H1 (cell line): ENCODE measurements around the gene SLC35E3. TPM values are rescaled to one million over a fixed set of nuclear protein-coding genes. Genes with fewer than 3 reads are reported as not detected.

Source experiments
- CTCF ChIA-PET: fragments of 300-600 bp; sonication (Branson Sonifier 250); formaldehyde crosslinking; loops from one replicate; lab custom pipeline; 2021; ENCODE audit not compliant: partially characterized antibody; lab: Charles Lee
- POLR2A ChIA-PET: fragments of 300-600 bp; sonication (Branson Sonifier 250); formaldehyde crosslinking; loops from one replicate; lab custom pipeline; 2021; ENCODE audit warnings: inconsistent platforms; ENCODE audit not compliant: partially characterized antibody; lab: Charles Lee
- DNase-seq, 2 experiments: peaks; one replicate each; pipeline versions ENCODE4 v3.0.0 to v3.0.0-alpha.2; 2010 to 2022; ENCODE audit warnings: low spot score in 2 of 2, low read depth in 1 of 2, mixed read lengths in 1 of 2
- FAIRE-seq: peaks from 2 replicates; lab custom pipeline; 2011; peaks lifted over from hg19 to GRCh38; lab: Jason Lieb, UNC
- H2AFZ ChIP-seq: 2 replicates; pipeline ENCODE4 v1.8.1; 2012; ENCODE audit warnings: low read length, inconsistent platforms
- H2AK5ac ChIP-seq: 2 replicates; pipeline ENCODE4 v1.6.1; 2013; ENCODE audit warnings: low read depth, low read length
- H2BK120ac ChIP-seq: replicated peaks from 2 replicates; pipeline ENCODE3; 2013; ENCODE audit warnings: low read depth, low read length, inconsistent platforms
- H2BK12ac ChIP-seq: 2 replicates; pipeline ENCODE4 v1.6.1; 2013; ENCODE audit warnings: low read depth, low read length
- H2BK15ac ChIP-seq: 2 replicates; pipeline ENCODE4 v1.6.1; 2013; ENCODE audit warnings: low read length
- H2BK20ac ChIP-seq: 2 replicates; pipeline ENCODE4 v1.6.1; 2013; ENCODE audit warnings: low read length
- H2BK5ac ChIP-seq: 2 replicates; pipeline ENCODE4 v1.6.1; 2013; ENCODE audit warnings: low read depth, low read length
- H3K14ac ChIP-seq: 2 replicates; pipeline ENCODE4 v1.6.1; 2013; ENCODE audit warnings: inconsistent platforms; ENCODE audit not compliant: insufficient read length
- H3K18ac ChIP-seq: 2 replicates; pipeline ENCODE4 v1.6.1; 2013; ENCODE audit warnings: low read length; ENCODE audit errors: extremely low read depth
- H3K23ac ChIP-seq: 2 replicates; pipeline ENCODE4 v1.6.1; 2013; ENCODE audit warnings: inconsistent platforms; ENCODE audit not compliant: insufficient read length
- H3K23me2 ChIP-seq: 2 replicates; pipeline ENCODE4 v1.6.1; 2013; ENCODE audit warnings: low read depth, low read length
- H3K27ac ChIP-seq: 2 replicates; pipeline ENCODE4 v1.6.1; 2011; ENCODE audit warnings: low read depth, low read length, inconsistent platforms
- H3K27me3 ChIP-seq, 4 experiments: replicated peaks in 1 of 4; 1 replicate in 1 of 4; 2 replicates in 3 of 4; pipeline versions ENCODE4 v1.6.1 to v1.8.1; 2011 to 2013; ENCODE audit warnings: low read length in 3 of 4, mild to moderate bottlenecking in 3 of 4, inconsistent platforms in 2 of 4, mixed read lengths in 2 of 4, moderate library complexity in 1 of 4; ENCODE audit not compliant: control insufficient read depth in 3 of 4, insufficient read depth in 3 of 4; ENCODE audit errors: extremely low read depth in 1 of 4
- H3K36me3 ChIP-seq, 4 experiments: 2 replicates each; pipeline versions ENCODE4 v1.6.1 to v1.8.1; 2011 to 2013; ENCODE audit warnings: mild to moderate bottlenecking in 4 of 4, low read length in 3 of 4, moderate library complexity in 2 of 4, control low read depth in 1 of 4, inconsistent platforms in 1 of 4; ENCODE audit not compliant: insufficient read depth in 4 of 4, control insufficient read depth in 2 of 4
- H3K4ac ChIP-seq: replicated peaks from 2 replicates; pipeline ENCODE3; 2013; ENCODE audit warnings: low read length, low read depth, mixed read lengths, inconsistent platforms; ENCODE audit not compliant: insufficient read length
- H3K4me1 ChIP-seq, 4 experiments: replicated peaks in 1 of 4; 1 replicate in 1 of 4; 2 replicates in 3 of 4; pipeline versions ENCODE4 v1.6.1 to v1.8.1; 2011 to 2013; ENCODE audit warnings: low read length in 3 of 4, inconsistent platforms in 2 of 4, mixed read lengths in 1 of 4; ENCODE audit not compliant: insufficient read depth in 4 of 4, control insufficient read depth in 3 of 4
- H3K4me2 ChIP-seq, 2 experiments: 2 replicates each; pipeline versions ENCODE4 v1.6.1 to v1.8.1; 2011 to 2013; ENCODE audit warnings: low read depth in 2 of 2, low read length in 2 of 2, control low read depth in 1 of 2, inconsistent platforms in 1 of 2, mild to moderate bottlenecking in 1 of 2; ENCODE audit not compliant: insufficient read depth in 1 of 2
- H3K4me3 ChIP-seq, 4 experiments: fragments of 200-600, 300-600 bp in 1 of 4; sonication (generic), shearing (Covaris generic), sonication (Bioruptor Twin) in 1 of 4; 2 replicates each; pipeline versions ENCODE4 v1.5.1 to v1.8.1; 2011 to 2016; ENCODE audit warnings: low read length in 4 of 4, low read depth in 3 of 4, control low read depth in 2 of 4, inconsistent platforms in 2 of 4, mild to moderate bottlenecking in 2 of 4, mixed read lengths in 1 of 4, moderate library complexity in 1 of 4; ENCODE audit not compliant: insufficient read depth in 2 of 4; ENCODE audit errors: extremely low read depth in 1 of 4
- H3K56ac ChIP-seq: replicated peaks from 2 replicates; pipeline ENCODE3; 2013; ENCODE audit warnings: low read depth, mild to moderate bottlenecking, mixed read lengths, low read length, inconsistent platforms; ENCODE audit not compliant: insufficient read length
- H3K79me1 ChIP-seq: 2 replicates; pipeline ENCODE4 v1.6.1; 2013; ENCODE audit warnings: low read depth, low read length, control low read depth
- H3K79me2 ChIP-seq, 2 experiments: 2 replicates each; pipeline versions ENCODE4 v1.6.1 to v1.8.1; 2012 to 2013; ENCODE audit warnings: low read length in 2 of 2, mild to moderate bottlenecking in 2 of 2, inconsistent platforms in 1 of 2; ENCODE audit not compliant: insufficient read depth in 2 of 2, control insufficient read depth in 1 of 2
- H3K9ac ChIP-seq, 4 experiments: replicated peaks in 1 of 4; 1 replicate in 1 of 4; 2 replicates in 3 of 4; pipeline versions ENCODE4 v1.6.1 to v1.8.1; 2011 to 2013; ENCODE audit warnings: low read depth in 3 of 4, low read length in 3 of 4, control low read depth in 2 of 4, mild to moderate bottlenecking in 2 of 4, moderate library complexity in 2 of 4, inconsistent platforms in 1 of 4; ENCODE audit errors: extremely low read depth in 1 of 4
- H3K9me3 ChIP-seq, 2 experiments: 2 replicates each; pipeline versions ENCODE4 v1.6.1 to v1.8.1; 2012 to 2013; ENCODE audit warnings: mild to moderate bottlenecking in 2 of 2, moderate library complexity in 2 of 2, control low read depth in 1 of 2, inconsistent platforms in 1 of 2, low read depth in 1 of 2, low read length in 1 of 2, mixed read lengths in 1 of 2; ENCODE audit not compliant: insufficient read depth in 2 of 2
- H4K20me1 ChIP-seq, 2 experiments: replicated peaks in 1 of 2; 2 replicates each; pipeline versions ENCODE3 to v1.8.1; 2011 to 2013; ENCODE audit warnings: inconsistent platforms in 2 of 2, low read length in 2 of 2, mild to moderate bottlenecking in 1 of 2; ENCODE audit not compliant: insufficient read depth in 2 of 2, control insufficient read depth in 1 of 2
- H4K5ac ChIP-seq: 2 replicates; pipeline ENCODE4 v1.6.1; 2013; ENCODE audit warnings: low read length, low read depth, mixed read lengths, inconsistent platforms; ENCODE audit not compliant: insufficient read length
- H4K8ac ChIP-seq: 2 replicates; pipeline ENCODE4 v1.8.0; 2013; ENCODE audit warnings: mild to moderate bottlenecking, moderate library complexity, low read length, inconsistent platforms; ENCODE audit not compliant: insufficient read depth; ENCODE audit errors: extremely low read depth
- H4K91ac ChIP-seq: replicated peaks from 2 replicates; pipeline ENCODE3; 2013; ENCODE audit warnings: low read length, mixed read lengths, inconsistent platforms; ENCODE audit not compliant: insufficient read length
- KDM4A ChIP-seq: IDR thresholded peaks from one replicate; pipeline ENCODE4 v1.7.1; 2012; ENCODE audit warnings: low read depth, mild to moderate bottlenecking, moderate library complexity, low read length, inconsistent platforms; ENCODE audit not compliant: severe bottlenecking
- MAFK ChIP-seq: IDR thresholded peaks from 2 replicates; pipeline ENCODE4 v1.6.1; 2012; ENCODE audit warnings: low read depth, mild to moderate bottlenecking, improper control_type of control experiment, low read length
- POLR2A ChIP-seq, 2 experiments: IDR thresholded peaks; 1 replicate in 1 of 2; 2 replicates in 1 of 2; pipeline ENCODE4 v1.6.1; 2011; ENCODE audit warnings: low read depth in 2 of 2, low read length in 2 of 2, mild to moderate bottlenecking in 2 of 2; ENCODE audit errors: control extremely low read depth in 1 of 2
- POLR2AphosphoS5 ChIP-seq: IDR thresholded peaks from 2 replicates; pipeline ENCODE4 v1.6.1; 2011; ENCODE audit warnings: low read depth, low read length
- WGBS, 2 experiments: shearing (Covaris generic) in 1 of 2; methylation state at CpG; one replicate each; pipeline versions ENCODE4 v1.1.6 to v1.1.7; 2013 to 2015; ENCODE audit warnings: low lambda C conversion rate in 2 of 2, mixed read lengths in 2 of 2, inconsistent platforms in 1 of 2, low coverage in 1 of 2, missing lambda C conversion rate in 1 of 2; ENCODE audit not compliant: insufficient replicate concordance in 2 of 2, insufficient coverage in 1 of 2, insufficient read length in 1 of 2; ENCODE audit errors: extremely low coverage in 1 of 2, missing lambda C conversion rate in 1 of 2; 5-methylcytosine and 5-hydroxymethylcytosine counted together
- polyA plus RNA-seq, 7 experiments: library from polyadenylated mRNA; depleted of rRNA in 3 of 7; stranded (reverse) in 5 of 7; unstranded in 2 of 7; fragments of >200 nt in 5 of 7; fragments of 200-250 nt in 2 of 7; gene quantifications; 1 replicate in 5 of 7; 2 replicates in 1 of 7; 4 replicates in 1 of 7; pipeline versions ENCODE4 v1.2.1 to v1.2.3, GENCODE V29; 2011 to 2013; ENCODE audit warnings: missing spikeins in 2 of 7, mixed read lengths in 2 of 7
- total RNA-seq: library from RNA; stranded (reverse); fragmentation: NEBNext Ultra II Directional; extraction: Animal tissue kit (Norgen Biotek cat#: 25700); gene quantifications from 2 replicates; pipeline ENCODE4 v1.2.1, GENCODE V29; 2021

Gene SLC35E3
- total and polyA plus RNA-seq, 2 of the 8 experiments (the other 6 are each of a cell fraction or from before 2014, with no cell fraction given): 10.0 to 10.9 TPM

DNA sequence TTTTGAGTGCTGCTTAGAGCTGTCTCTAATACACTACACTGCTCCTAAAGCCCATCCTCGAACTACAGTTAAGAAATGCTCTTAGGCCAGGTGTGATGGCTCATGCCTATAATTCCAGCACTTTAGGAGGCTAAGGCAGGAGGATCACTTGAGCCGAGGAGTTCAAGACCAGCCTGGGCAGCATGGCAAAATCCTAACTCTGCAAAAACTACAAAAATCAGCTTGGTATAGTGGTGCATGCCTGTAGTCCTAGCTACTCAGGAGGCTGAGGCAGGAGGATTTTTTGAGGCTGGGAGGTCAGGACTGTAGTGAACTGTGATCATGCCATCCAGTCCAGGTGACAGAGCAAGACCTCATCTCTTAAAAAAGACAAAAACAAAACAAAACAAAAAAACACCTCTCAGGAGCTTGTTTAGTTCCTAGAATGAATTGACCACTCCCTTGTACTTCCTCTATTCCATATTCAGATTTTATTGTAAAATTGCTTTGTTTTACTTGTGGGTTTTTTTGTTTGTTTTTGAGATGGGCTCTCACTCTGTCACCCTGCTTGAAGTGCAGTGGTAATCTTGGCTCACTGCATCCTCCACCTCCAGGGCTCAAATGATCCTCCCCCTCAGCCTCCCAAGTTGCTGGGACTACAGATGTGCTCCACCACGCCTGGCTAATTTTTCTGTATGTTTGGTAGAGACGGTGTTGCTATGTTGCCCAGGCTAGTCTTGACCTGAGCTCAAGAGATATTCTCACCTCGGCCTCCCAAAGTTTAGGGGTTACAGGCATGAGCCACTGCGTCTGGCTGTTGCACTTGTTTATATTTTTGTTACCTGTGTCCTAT, 75.6 kb downstream of the SLC35E3 start:
- H3K79me2 ChIP-seq: peaks cover 0 to 31% of the 10 kb centered on the region in 2 experiments; a peak in 2 of 4 replicates
- no peak overlapping the region for H4K8ac ChIP-seq
- no peak overlapping the region for H2BK5ac ChIP-seq
- TF ChIP-seq POLR2AphosphoS5 (peak; percentile 16; the same call in 1 of the 2 replicates), POLR2A (IDR thresholded peaks at IDR 0.05; ENCODE audit: control extremely low read depth in 1 of 2, low read depth in 2 of 2, low read length in 2 of 2) (peak in 1 of 2 experiments; percentile 44; a peak in 1 of 3 replicates), KDM4A (no peak), MAFK (no peak)
- TF ChIP-seq, all 59 proteins: peak for 2
- Histone ChIP-seq H4K91ac (no peak overlapping the region), H2BK20ac (no peak overlapping the region), H4K5ac (no peak overlapping the region), H2BK12ac (no peak overlapping the region), H3K27ac (no peak overlapping the region), H3K4me3 (no peak overlapping the region), H3K36me3 (peaks cover 19 to 91% (median 61%) of the 10 kb centered on the region in 4 experiments), H3K23ac (no peak overlapping the region), H3K18ac (no peak overlapping the region), H3K4me1 (no peaks in the 10 kb centered on the region), H3K56ac (no peak overlapping the region), H2BK15ac (no peak overlapping the region), H3K4me2 (no peak overlapping the region), H3K9ac (no peak overlapping the region), H3K23me2 (no peaks in the 10 kb centered on the region), H3K14ac (no peak overlapping the region), H3K27me3 (no peaks in the 10 kb centered on the region), H4K20me1 (peaks cover 2 to 8% of the 10 kb centered on the region in 2 experiments), H2BK120ac (no peak overlapping the region), H2AFZ (no peak overlapping the region), H3K9me3 (no peaks in the 10 kb centered on the region), H3K79me1 (no peaks in the 10 kb centered on the region), H2AK5ac (no peak overlapping the region), H3K4ac (no peak overlapping the region)
- WGBS, 2 experiments: 91% methylated on average over 6 of the region's 6 CpGs; no CpG with 5 or more reads in 1 of the 2 experiments
- ChIA-PET CTCF (interaction anchor here (1.3 to 3.4 kb wide), 2 partner anchors 9 to 26 kb away, joined by 4 to 28 read pairs; no protein-coding TSS in a partner anchor), POLR2A (interaction anchor here (0.6 to 6.0 kb wide), 5 partner anchors 9 to 38 kb away, joined by 3 to 41 read pairs (median 11); partner anchors contain the start of gene MDM2)
- FAIRE-seq (no peak), DNase-seq (no peak)
